Liver (tissue), 3 donors: ENCODE measurements around the gene PAOX.

Source experiments
- CTCF ChIP-seq: fragments of 150-350 bp; IDR thresholded peaks from 2 replicates; pipeline ENCODE4 v1.5.1; 2017; ENCODE audit warnings: improper control_type of control experiment, low read depth, low read length; ENCODE audit not compliant: missing input control
- GABPA ChIP-seq, 2 donors: IDR thresholded peaks in 1 of 2; conservative IDR thresholded peaks in 1 of 2; 2 replicates each; pipeline ENCODE4 v1.6.1; 2016; ENCODE audit warnings: antibody characterized with exemption in 2 of 2, mild to moderate bottlenecking in 1 of 2, moderate library complexity in 1 of 2
- JUND ChIP-seq, 2 donors: IDR thresholded peaks; 2 replicates each; pipeline ENCODE4 v1.6.1; 2016; ENCODE audit warnings: antibody characterized with exemption in 2 of 2
- NR2F2 ChIP-seq: IDR thresholded peaks from 2 replicates; pipeline ENCODE4 v1.6.1; 2016; ENCODE audit warnings: antibody characterized with exemption
- RAD21 ChIP-seq, 2 donors: IDR thresholded peaks; 2 replicates each; pipeline ENCODE4 v1.6.1; 2016; ENCODE audit warnings: antibody characterized with exemption in 2 of 2, mild to moderate bottlenecking in 2 of 2
- REST ChIP-seq: IDR thresholded peaks from 2 replicates; pipeline ENCODE4 v1.6.1; 2016; ENCODE audit warnings: antibody characterized with exemption, mild to moderate bottlenecking
- RXRA ChIP-seq, 2 donors: IDR thresholded peaks; 2 replicates each; pipeline ENCODE4 v1.6.1; 2017 to 2018; ENCODE audit warnings: antibody characterized with exemption in 2 of 2, mild to moderate bottlenecking in 1 of 2
- SP1 ChIP-seq: IDR thresholded peaks from 2 replicates; pipeline ENCODE4 v1.6.1; 2018; ENCODE audit warnings: antibody characterized with exemption, mild to moderate bottlenecking
- TAF1 ChIP-seq: conservative IDR thresholded peaks from 2 replicates; pipeline ENCODE4 v1.6.1; 2016; ENCODE audit warnings: antibody characterized with exemption, mild to moderate bottlenecking
- YY1 ChIP-seq: IDR thresholded peaks from 2 replicates; pipeline ENCODE4 v1.6.1; 2016; ENCODE audit warnings: antibody characterized with exemption, mild to moderate bottlenecking
- ZBTB33 ChIP-seq: IDR thresholded peaks from 2 replicates; pipeline ENCODE4 v1.6.1; 2016; ENCODE audit warnings: antibody characterized with exemption
- donor health status: healthy.
- donor health status: healthy.

GRCh38 chr10:133335246-133336117 lies 43.6 kb upstream of the PAOX start:
- no peak for TF ChIP-seq CTCF
- TF ChIP-seq YY1: no peak
- TF ChIP-seq RAD21 (IDR thresholded peaks at IDR 0.05): no peak
- TF ChIP-seq JUND (IDR thresholded peaks at IDR 0.05): no peak
- no peak for TF ChIP-seq SP1
- TF ChIP-seq TAF1: no peak
- TF ChIP-seq REST: no peak
- no peak for TF ChIP-seq ZBTB33
- TF ChIP-seq GABPA (IDR thresholded peaks at IDR 0.05 in 1 of 2, conservative IDR thresholded peaks at IDR 0.05 in 1 of 2): no peak
- no peak for TF ChIP-seq RXRA (IDR thresholded peaks at IDR 0.05)
- no peak for TF ChIP-seq NR2F2
